ENCODE data around the gene CCDC78. TPM values are rescaled to one million over a fixed set of nuclear protein-coding genes. Genes with fewer than 3 reads are reported as not detected.

The CCDC78 gene
- total RNA-seq, 1 experiment from 2014 or later = 20.2 TPM

GRCh38 chr16:674968-675883, 51.0 kb downstream of the CCDC78 start, which contains the start of gene RHBDL1 (continued):
- TF ChIP-seq MAX (CRISPR knock-in tag; IDR thresholded peaks at IDR 0.05) = no peak
- no peak for TF ChIP-seq ZNF232 (CRISPR knock-in tag; IDR thresholded peaks at IDR 0.05)
- TF ChIP-seq NFATC4 (CRISPR knock-in tag; IDR thresholded peaks at IDR 0.05) = peak; percentile 85; the same call in 1 of the 2 replicates
- TF ChIP-seq CREM (CRISPR knock-in tag; IDR thresholded peaks at IDR 0.05) = no peak
- TF ChIP-seq ATF1 (CRISPR knock-in tag; IDR thresholded peaks at IDR 0.05) = no peak
- no peak for TF ChIP-seq ZNF396 (CRISPR knock-in tag; IDR thresholded peaks at IDR 0.05; ENCODE audit: borderline replicate concordance)
- no peak for TF ChIP-seq USF1 (CRISPR knock-in tag; IDR thresholded peaks at IDR 0.05)
- no peak for TF ChIP-seq STAT6 (CRISPR knock-in tag; conservative IDR thresholded peaks at IDR 0.05; ENCODE audit: low read depth)
- no peak for TF ChIP-seq ZSCAN18 (CRISPR knock-in tag; IDR thresholded peaks at IDR 0.05)
- no peak for TF ChIP-seq ELF4 (CRISPR knock-in tag; IDR thresholded peaks at IDR 0.05; ENCODE audit: low read depth)
- no peak for TF ChIP-seq CBFB (CRISPR knock-in tag; IDR thresholded peaks at IDR 0.05; ENCODE audit: low read depth)
- no peak for TF ChIP-seq E2F1 (CRISPR knock-in tag; IDR thresholded peaks at IDR 0.05)
- TF ChIP-seq SP1 (CRISPR knock-in tag; conservative IDR thresholded peaks at IDR 0.05) = peak; percentile 38
- TF ChIP-seq SOX15 (CRISPR knock-in tag; IDR thresholded peaks at IDR 0.05) = no peak
- no peak; the same call in 1 of the 2 replicates for TF ChIP-seq GTF2I (CRISPR knock-in tag; conservative IDR thresholded peaks at IDR 0.05)

- Mint-ChIP-seq H3K36me3 (peaks cover 11% of the 10 kb centered on the region), H3K9me3 (no peaks in the 10 kb centered on the region), H3K27ac (0 out of 2 replicates have a peak overlapping the region, but pooled peaks have one; percentile 27), H3K27me3 (ENCODE audit: low read depth) (no peaks in the 10 kb centered on the region), H3K4me1 (peaks cover 13% of the 10 kb centered on the region), H3K4me3 (peak overlapping the region; percentile 70; the same call in 1 of the 2 replicates)
- no peak for TF ChIP-seq KAT7 (CRISPR knock-in tag; IDR thresholded peaks at IDR 0.05; ENCODE audit: borderline replicate concordance)
- no peak for TF ChIP-seq ZNF281 (CRISPR knock-in tag; IDR thresholded peaks at IDR 0.05)
- no peak for TF ChIP-seq PREB (CRISPR knock-in tag; IDR thresholded peaks at IDR 0.05; ENCODE audit: borderline replicate concordance)
- no peak for TF ChIP-seq ETV6 (CRISPR knock-in tag; IDR thresholded peaks at IDR 0.05)
- 0 out of 2 replicates have a peak, but pooled peaks have one; percentile 22 for TF ChIP-seq E2F4 (CRISPR knock-in tag; IDR thresholded peaks at IDR 0.05; ENCODE audit: borderline replicate concordance, low read depth)
- TF ChIP-seq ESRRA (CRISPR knock-in tag; IDR thresholded peaks at IDR 0.05; ENCODE audit: borderline replicate concordance) = 0 out of 2 replicates have a peak, but pooled peaks have one; percentile 4
- ATAC-seq (no peak), DNase-seq (ENCODE audit: low spot score) (no peak)
- POLR2A ChIA-PET = interaction anchor here (0.5 to 1.5 kb wide), 2 partner anchors 26 to 1560 kb away, joined by 3 to 4 read pairs; no protein-coding TSS in a partner anchor
- CTCF ChIA-PET = interaction anchor here (0.5 to 2.8 kb wide), 16 partner anchors 9 to 290 kb away, joined by 3 to 16 read pairs (median 4); partner anchors contain the start of genes METTL26, WDR90 and WFIKKN1
These were observed 51.9 kb downstream of the CCDC78 start for GRCh38 chr16:674214-674881.

Data from WTC11 (cell line).